Testis (tissue), 3 donors: ENCODE measurements around the gene SGIP1. TPM values are rescaled to one million over a fixed set of nuclear protein-coding genes. Genes with fewer than 3 reads are reported as not detected.

Source experiments
- DNase-seq: peaks from one replicate; pipeline ENCODE4 v3.0.0-alpha.2; 2019
- H3K27ac ChIP-seq, 2 donors: fragments of 200-600 bp; sonication (generic); one replicate each; pipeline ENCODE4 v1.5.1; 2019
- H3K27me3 ChIP-seq: fragments of 200-600 bp; sonication (generic); one replicate; pipeline ENCODE4 v1.5.1; 2019
- H3K36me3 ChIP-seq: fragments of 200-600 bp; sonication (generic); one replicate; pipeline ENCODE4 v1.5.1; 2017; ENCODE audit warnings: low read depth; ENCODE audit errors: missing control alignments
- H3K4me1 ChIP-seq: fragments of 200-600 bp; sonication (generic); one replicate; pipeline ENCODE4 v1.5.1; 2019
- H3K4me3 ChIP-seq, 2 donors: fragments of 200-600 bp; sonication (generic); one replicate each; pipeline ENCODE4 v1.5.1; 2017 to 2019
- H3K9me3 ChIP-seq: fragments of 200-600 bp; sonication (generic); one replicate; pipeline ENCODE4 v1.5.1; 2017
- CTCF ChIP-seq, 3 experiments: fragments of 450-650 bp in 2 of 3; fragments of 200-600 bp in 1 of 3; sonication (generic) in 1 of 3; IDR thresholded peaks; one replicate each; pipeline ENCODE4 v1.5.1; 2016 to 2019; ENCODE audit warnings: antibody characterized with exemption in 3 of 3, mild to moderate bottlenecking in 2 of 3, moderate library complexity in 1 of 3
- POLR2A ChIP-seq: fragments of 450-650 bp; IDR thresholded peaks from one replicate; pipeline ENCODE4 v1.6.1; 2017; ENCODE audit warnings: antibody characterized with exemption, mild to moderate bottlenecking, moderate library complexity
- WGBS, 2 donors: methylation state at CpG; one replicate each; pipeline ENCODE4 v1.1.5; 2018; 5-methylcytosine and 5-hydroxymethylcytosine counted together
- intact Hi-C: fragments of 100-400 bp; cut with DNase I; formaldehyde crosslinking; loops from one replicate; pipeline ENCODE4 v1.15.1; 2023; ENCODE audit warnings: low total_unique reads
- polyA plus RNA-seq: library from polyadenylated mRNA; stranded (reverse); fragments of 350-450 nt; fragmentation: Illumina TruSeq; extraction: RNeasy Lipid Tissue Mini Kit (QIAGEN cat#74804); gene quantifications from one replicate; pipeline ENCODE4 v1.2.3, GENCODE V29; 2014; ENCODE audit warnings: low read depth, low replicate concordance; ENCODE audit not compliant: insufficient read depth
- total RNA-seq, 2 donors: library from RNA; depleted of rRNA; stranded (reverse); fragments of >200 nt; gene quantifications; one replicate each; pipeline ENCODE4 v1.2.3, GENCODE V29; 2016

SGIP1 gene
- total and polyA plus RNA-seq, 3 donors from 2014 or later, result 11.7 to 67.9 (median 48.1) TPM

GRCh38 chr1:66506991-66507390 lies 27.0 kb upstream of the SGIP1 start:
- no peaks in the 10 kb centered on the region for H3K36me3 ChIP-seq
- intact Hi-C loops, result no loop called here
- no peak overlapping the region for H3K4me3 ChIP-seq
- H3K9me3 ChIP-seq, result no peaks in the 10 kb centered on the region
- no peaks in the 10 kb centered on the region for H3K27me3 ChIP-seq
- no peaks in the 10 kb centered on the region for H3K4me1 ChIP-seq
- no peak for DNase-seq
- no peak overlapping the region for H3K27ac ChIP-seq
- TF ChIP-seq POLR2A (no peak), CTCF (IDR thresholded peaks at IDR 0.05) (no peak)

DNA sequence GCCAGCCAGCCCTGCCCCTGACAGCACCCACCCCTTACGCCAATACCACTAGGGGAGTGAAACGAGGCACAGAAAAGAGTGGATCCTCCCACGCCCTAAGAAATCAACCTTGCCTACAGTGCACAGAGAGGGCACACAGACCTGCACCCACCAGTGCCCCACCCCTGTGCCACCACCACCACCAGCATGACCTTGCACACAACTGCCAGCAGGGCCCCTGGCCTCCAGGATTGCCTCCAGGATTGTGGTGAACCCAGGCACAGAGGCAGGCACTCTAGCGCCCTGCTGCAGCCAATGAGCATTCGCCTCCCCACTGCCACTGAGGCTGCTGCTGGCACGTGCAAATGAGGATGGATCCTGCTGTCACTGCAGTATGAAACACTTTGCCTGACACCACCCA lies 23.5 kb upstream of the SGIP1 start:
- DNase-seq, result no peak
- intact Hi-C loops, result no loop called here
- no peaks in the 10 kb centered on the region for H3K4me1 ChIP-seq
- H3K36me3 ChIP-seq, result no peaks in the 10 kb centered on the region
- H3K9me3 ChIP-seq, result no peaks in the 10 kb centered on the region
- no peak for TF ChIP-seq POLR2A
- WGBS, 2 donors, result 72 to 89% methylated on average over 2 to 6 of the region's 6 CpGs
- H3K27me3 ChIP-seq, result no peaks in the 10 kb centered on the region
- no peak overlapping the region for H3K27ac ChIP-seq
- no peak overlapping the region for H3K4me3 ChIP-seq

- no peaks in the 10 kb centered on the region for H3K27me3 ChIP-seq
- H3K36me3 ChIP-seq, result no peaks in the 10 kb centered on the region
- H3K4me1 ChIP-seq, result no peaks in the 10 kb centered on the region
- TF ChIP-seq CTCF (IDR thresholded peaks at IDR 0.05), result no peak
- no peak for TF ChIP-seq POLR2A
- intact Hi-C loops, result no loop called here
- H3K9me3 ChIP-seq, result no peaks in the 10 kb centered on the region
- no peak for DNase-seq
- H3K4me3 ChIP-seq, result no peak overlapping the region
- 91 to 97% methylated on average over 1 of the region's 1 CpG for WGBS, 2 donors
- no peak overlapping the region for H3K27ac ChIP-seq
These were observed 22.8 kb upstream of the SGIP1 start for GRCh38 chr1:66511118-66511517.

DNA sequence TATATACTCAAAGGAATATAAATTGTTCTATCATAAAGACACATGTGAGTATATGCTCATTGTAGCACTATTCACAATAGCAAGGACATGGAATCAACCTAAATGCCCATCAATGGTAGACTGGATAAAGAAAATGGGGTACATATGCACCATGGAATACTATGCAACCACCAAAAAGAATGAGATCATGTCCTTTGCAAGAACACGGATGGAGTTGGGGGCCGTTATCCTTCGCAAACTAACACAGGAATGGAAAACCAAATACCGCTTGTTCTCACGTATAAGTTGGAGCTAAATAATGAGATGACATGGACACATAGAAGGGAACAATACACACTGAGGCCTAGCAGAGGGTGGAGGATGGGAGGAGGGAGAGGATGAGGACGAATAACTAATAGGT lies 16.0 kb upstream of the SGIP1 start:
- no peaks in the 10 kb centered on the region for H3K4me1 ChIP-seq
- no peak for TF ChIP-seq CTCF (IDR thresholded peaks at IDR 0.05)
- no peak for TF ChIP-seq POLR2A
- 64 to 82% methylated on average over 6 of the region's 6 CpGs for WGBS, 2 donors
- DNase-seq, result no peak
- intact Hi-C loops, result no loop called here
- H3K4me3 ChIP-seq, result no peak overlapping the region
- no peaks in the 10 kb centered on the region for H3K9me3 ChIP-seq
- no peak overlapping the region for H3K27ac ChIP-seq
- H3K27me3 ChIP-seq, result no peaks in the 10 kb centered on the region
- H3K36me3 ChIP-seq, result no peaks in the 10 kb centered on the region

- no peak overlapping the region for H3K4me3 ChIP-seq
- no peak for DNase-seq
- intact Hi-C loops, result no loop called here
- no peaks in the 10 kb centered on the region for H3K36me3 ChIP-seq
- H3K4me1 ChIP-seq, result no peaks in the 10 kb centered on the region
- no peaks in the 10 kb centered on the region for H3K27me3 ChIP-seq
- H3K27ac ChIP-seq, result no peak overlapping the region
- no peak for TF ChIP-seq POLR2A
- no peaks in the 10 kb centered on the region for H3K9me3 ChIP-seq
- 44 to 57% methylated on average over 2 of the region's 2 CpGs for WGBS, 2 donors
These were observed 15.3 kb upstream of the SGIP1 start for GRCh38 chr1:66518654-66519053.

DNA sequence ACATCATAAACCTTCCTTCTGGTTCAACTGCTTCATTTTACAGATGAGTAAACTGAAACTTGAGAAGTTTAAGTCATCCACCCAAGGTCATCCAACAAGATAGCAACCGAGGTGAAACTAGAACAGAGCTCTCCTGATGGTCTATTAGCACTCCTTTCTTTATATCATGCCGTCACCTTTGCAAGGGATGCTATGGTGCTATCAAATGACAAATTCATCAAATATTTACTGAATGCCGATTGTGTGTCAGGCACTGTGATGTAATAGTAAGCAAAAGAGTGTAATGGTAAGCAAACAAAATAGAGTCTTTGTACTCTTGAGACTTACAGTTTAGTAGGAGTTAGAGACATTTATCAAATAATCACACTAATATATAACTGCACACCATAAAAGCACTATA lies 14.0 kb upstream of the SGIP1 start:
- Histone ChIP-seq H3K27me3 (no peaks in the 10 kb centered on the region), H3K9me3 (no peaks in the 10 kb centered on the region), H3K4me3 (no peak overlapping the region), H3K4me1 (no peaks in the 10 kb centered on the region), H3K27ac (no peak overlapping the region), H3K36me3 (no peaks in the 10 kb centered on the region)
- intact Hi-C loops, result no loop called here
- 59 to 72% methylated on average over 3 of the region's 3 CpGs for WGBS, 2 donors
- TF ChIP-seq POLR2A, result no peak
- TF ChIP-seq CTCF (IDR thresholded peaks at IDR 0.05), result no peak
- no peak for DNase-seq
